Uterus (tissue), 4 donors: ENCODE measurements around the gene IPO4. TPM values are rescaled to one million over a fixed set of nuclear protein-coding genes. Genes with fewer than 3 reads are reported as not detected.

Source experiments
- DNase-seq, 2 donors: peaks; one replicate each; pipeline ENCODE4 v3.0.0-alpha.2; 2019 to 2020
- H3K27ac ChIP-seq, 2 donors: fragments of 200-600 bp; sonication (generic); 1 replicate in 1 of 2; 2 replicates in 1 of 2; pipeline ENCODE4 v1.5.1; 2016 to 2018
- H3K27me3 ChIP-seq, 2 donors: fragments of 200-600 bp; sonication (generic); one replicate each; pipeline ENCODE4 v1.5.1; 2018 to 2019; ENCODE audit warnings: control low read depth in 1 of 2
- H3K36me3 ChIP-seq, 2 donors: fragments of 200-600 bp; sonication (generic); one replicate each; pipeline ENCODE4 v1.5.1; 2019; ENCODE audit warnings: control low read depth in 1 of 2
- H3K4me1 ChIP-seq, 2 donors: fragments of 200-600 bp; sonication (generic); one replicate each; pipeline ENCODE4 v1.5.1; 2018 to 2019; ENCODE audit warnings: control low read depth in 1 of 2
- H3K4me3 ChIP-seq, 2 donors: fragments of 200-600 bp; sonication (generic); 1 replicate in 1 of 2; 2 replicates in 1 of 2; pipeline ENCODE4 v1.5.1; 2018 to 2019; ENCODE audit warnings: mild to moderate bottlenecking in 1 of 2
- H3K9me3 ChIP-seq, 2 donors: fragments of 200-600 bp; sonication (generic); one replicate each; pipeline ENCODE4 v1.5.1; 2019; ENCODE audit warnings: control low read depth in 1 of 2
- POLR2A ChIP-seq, 2 donors: fragments of 450-650 bp; IDR thresholded peaks; one replicate each; pipeline ENCODE4 v1.6.1; 2016; ENCODE audit warnings: antibody characterized with exemption in 2 of 2, mild to moderate bottlenecking in 1 of 2, moderate library complexity in 1 of 2
- intact Hi-C: fragments of 100-400 bp; cut with DNase I; formaldehyde crosslinking; loops from one replicate; pipeline ENCODE4 v1.15.1; 2023; ENCODE audit warnings: low total_unique reads
- total RNA-seq, 4 donors: library from RNA; depleted of rRNA in 3 of 4; stranded (reverse); fragments of >200 nt in 3 of 4; gene quantifications; one replicate each; pipeline versions ENCODE4 v1.1.0 to v1.2.4, GENCODE V29; 2014 to 2023
- TF ChIP-seq, protein P1 (sequence below), 4 experiments: fragments of 200-600 bp in 2 of 4; fragments of 450-650 bp in 2 of 4; sonication (generic) in 2 of 4; IDR thresholded peaks; one replicate each; pipeline ENCODE4 v1.5.1; 2016 to 2019; ENCODE audit warnings: antibody characterized with exemption in 4 of 4, mild to moderate bottlenecking in 2 of 4, moderate library complexity in 1 of 4
- donor health status: DM: yes; HTN: yes; CAD: no.

The IPO4 gene
- total RNA-seq, 4 donors from 2014 or later: 3.1 to 33.7 (median 29.6) TPM

DNA sequence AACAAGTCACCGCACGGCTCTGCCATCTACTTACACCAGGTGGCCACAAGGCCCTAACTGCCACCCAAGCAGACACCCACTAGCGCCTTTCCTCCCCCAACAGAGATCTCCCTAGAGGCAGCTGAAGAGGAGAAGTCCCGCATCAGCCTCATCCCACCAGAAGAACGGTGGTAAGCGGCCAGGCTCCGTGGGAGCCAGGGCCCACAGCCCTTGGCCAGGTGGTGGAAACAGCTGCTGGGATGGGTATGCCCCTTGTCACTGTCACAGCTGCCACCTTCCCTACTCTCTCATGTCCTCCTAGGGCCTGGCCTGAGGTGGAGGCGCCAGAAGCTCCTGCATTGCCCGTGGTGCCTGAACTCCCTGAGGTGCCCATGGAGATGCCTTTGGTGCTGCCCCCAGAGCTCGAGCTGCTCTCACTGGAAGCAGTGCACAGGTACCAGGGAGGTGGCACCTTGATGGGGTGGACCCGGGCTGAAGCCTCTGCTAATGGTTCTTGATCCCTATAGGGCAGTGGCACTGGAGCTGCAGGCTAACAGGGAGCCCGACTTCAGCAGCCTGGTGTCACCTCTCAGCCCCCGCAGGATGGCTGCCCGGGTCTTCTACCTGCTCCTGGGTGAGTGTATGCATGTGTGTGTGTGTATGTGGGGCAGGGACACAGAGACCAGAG is 9.2 kb downstream of the IPO4 start:
- TF ChIP-seq, protein P1, sequence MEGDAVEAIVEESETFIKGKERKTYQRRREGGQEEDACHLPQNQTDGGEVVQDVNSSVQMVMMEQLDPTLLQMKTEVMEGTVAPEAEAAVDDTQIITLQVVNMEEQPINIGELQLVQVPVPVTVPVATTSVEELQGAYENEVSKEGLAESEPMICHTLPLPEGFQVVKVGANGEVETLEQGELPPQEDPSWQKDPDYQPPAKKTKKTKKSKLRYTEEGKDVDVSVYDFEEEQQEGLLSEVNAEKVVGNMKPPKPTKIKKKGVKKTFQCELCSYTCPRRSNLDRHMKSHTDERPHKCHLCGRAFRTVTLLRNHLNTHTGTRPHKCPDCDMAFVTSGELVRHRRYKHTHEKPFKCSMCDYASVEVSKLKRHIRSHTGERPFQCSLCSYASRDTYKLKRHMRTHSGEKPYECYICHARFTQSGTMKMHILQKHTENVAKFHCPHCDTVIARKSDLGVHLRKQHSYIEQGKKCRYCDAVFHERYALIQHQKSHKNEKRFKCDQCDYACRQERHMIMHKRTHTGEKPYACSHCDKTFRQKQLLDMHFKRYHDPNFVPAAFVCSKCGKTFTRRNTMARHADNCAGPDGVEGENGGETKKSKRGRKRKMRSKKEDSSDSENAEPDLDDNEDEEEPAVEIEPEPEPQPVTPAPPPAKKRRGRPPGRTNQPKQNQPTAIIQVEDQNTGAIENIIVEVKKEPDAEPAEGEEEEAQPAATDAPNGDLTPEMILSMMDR (IDR thresholded peaks at IDR 0.05): no peak
- no peak for TF ChIP-seq POLR2A (IDR thresholded peaks at IDR 0.05)
- Histone ChIP-seq H3K9me3 (no peaks in the 10 kb centered on the region), H3K4me3 (no peak overlapping the region), H3K27me3 (no peaks in the 10 kb centered on the region), H3K36me3 (no peaks in the 10 kb centered on the region), H3K4me1 (no peaks in the 10 kb centered on the region), H3K27ac (peak overlapping the region; percentile 78 to 79)
- intact Hi-C loops: no loop called here
- no peak for DNase-seq

DNA sequence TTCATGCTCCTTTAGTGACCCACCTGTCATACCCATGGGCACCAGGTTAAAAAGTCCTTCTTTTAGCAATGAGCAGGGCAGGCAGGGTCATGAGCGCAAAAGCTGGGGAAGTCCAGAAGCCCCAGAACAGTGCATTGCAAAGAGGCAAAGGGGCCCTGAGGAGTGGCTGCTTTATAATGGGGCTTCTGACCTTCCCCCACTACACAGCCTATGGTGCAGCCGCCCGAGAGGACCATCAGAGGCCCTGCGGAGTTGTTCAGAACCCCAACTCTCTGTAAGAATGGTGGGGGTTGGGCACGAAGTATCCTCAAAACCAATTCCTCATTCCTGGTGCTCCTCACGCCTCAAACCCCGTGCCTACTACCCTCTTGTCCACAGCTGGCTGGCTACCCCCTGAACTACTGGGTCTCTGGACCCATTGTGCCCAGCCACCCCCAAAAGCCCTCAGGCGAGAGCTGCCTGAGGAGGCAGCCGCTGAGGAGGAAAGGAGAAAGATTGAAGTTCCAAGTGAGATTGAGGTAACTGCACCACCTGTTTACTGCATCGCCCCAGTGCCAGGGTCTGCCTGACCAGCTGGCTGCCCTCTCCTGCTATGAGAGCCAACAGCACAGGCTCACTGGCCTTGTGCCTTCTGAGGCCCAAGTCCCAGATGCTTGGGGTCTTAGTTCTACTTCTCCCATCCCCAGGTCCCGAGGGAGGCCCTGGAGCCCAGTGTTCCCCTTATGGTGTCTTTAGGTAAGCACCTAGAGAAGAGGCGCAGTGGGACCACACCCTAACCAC is 10.0 kb downstream of the IPO4 start:
- no peaks in the 10 kb centered on the region for H3K4me1 ChIP-seq
- H3K4me3 ChIP-seq: no peak overlapping the region
- H3K27ac ChIP-seq: peak overlapping the region in 1 of 2 donors; percentile 78
- intact Hi-C loops: no loop called here
- TF ChIP-seq, protein P1 (IDR thresholded peaks at IDR 0.05): no peak
- TF ChIP-seq POLR2A (IDR thresholded peaks at IDR 0.05): no peak
- no peaks in the 10 kb centered on the region for H3K9me3 ChIP-seq
- H3K27me3 ChIP-seq: no peaks in the 10 kb centered on the region
- DNase-seq: no peak
- no peaks in the 10 kb centered on the region for H3K36me3 ChIP-seq

DNA sequence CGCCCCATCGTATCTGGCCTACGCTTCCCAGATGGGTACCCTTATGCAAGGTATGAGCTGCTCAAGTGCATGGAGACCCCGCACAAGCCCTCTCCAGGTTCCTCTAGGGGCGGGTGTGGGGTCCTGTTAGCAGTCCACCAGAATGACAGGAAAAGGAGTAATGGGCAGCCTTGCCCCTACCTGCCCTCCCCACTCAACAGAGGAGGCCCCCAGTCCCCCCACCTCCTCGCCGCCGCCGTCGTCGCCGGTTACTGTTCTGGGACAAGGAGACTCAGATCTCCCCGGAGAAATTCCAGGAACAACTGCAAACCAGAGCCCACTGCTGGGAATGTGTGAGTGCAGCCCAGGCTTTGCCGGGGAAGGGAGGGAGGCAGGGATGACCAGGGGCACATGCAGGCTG is 10.7 kb downstream of the IPO4 start:
- no peak overlapping the region for H3K27ac ChIP-seq
- no peak for DNase-seq

DNA sequence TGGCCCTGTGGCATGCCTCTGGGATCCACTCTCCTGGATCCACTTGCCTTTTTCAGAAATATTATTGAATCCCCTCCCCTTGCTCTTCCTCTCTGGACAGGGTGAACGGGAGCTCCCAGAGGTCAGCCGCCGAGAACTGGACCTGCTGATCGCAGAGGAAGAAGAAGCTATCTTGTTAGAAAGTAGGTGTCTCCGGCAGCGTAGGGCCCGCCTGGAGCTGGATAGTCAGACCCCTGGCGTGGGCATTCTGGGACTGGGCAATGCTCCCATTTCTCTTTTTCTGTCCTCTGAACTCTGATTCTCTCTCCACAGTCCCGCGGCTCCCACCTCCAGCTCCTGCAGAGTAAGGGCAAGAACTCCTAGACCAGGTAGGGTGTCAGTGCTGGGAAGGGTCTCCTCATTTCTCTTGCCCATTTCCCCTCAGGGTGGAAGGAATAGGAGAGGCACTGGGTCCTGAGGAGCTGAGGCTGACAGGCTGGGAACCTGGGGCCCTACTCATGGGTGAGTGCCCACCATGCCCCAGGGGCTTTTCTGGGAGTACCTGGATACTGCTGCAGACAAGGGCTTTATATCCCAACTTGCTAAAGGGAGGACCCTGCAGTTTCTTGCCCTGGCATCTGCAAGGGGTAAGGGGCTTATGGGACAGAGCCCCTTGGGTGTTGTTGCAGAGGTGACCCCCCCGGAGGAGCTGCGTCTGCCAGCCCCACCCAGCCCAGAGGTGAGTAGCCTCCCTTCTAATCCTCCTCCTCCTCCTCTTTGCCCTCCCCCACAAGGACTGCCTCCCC is 11.4 kb downstream of the IPO4 start:
- intact Hi-C loops: no loop called here
- Histone ChIP-seq H3K36me3 (no peaks in the 10 kb centered on the region), H3K4me3 (no peak overlapping the region), H3K27ac (no peak overlapping the region), H3K4me1 (no peaks in the 10 kb centered on the region), H3K27me3 (no peaks in the 10 kb centered on the region), H3K9me3 (no peaks in the 10 kb centered on the region)
- DNase-seq: no peak
- TF ChIP-seq POLR2A (IDR thresholded peaks at IDR 0.05): no peak
- TF ChIP-seq, protein P1 (IDR thresholded peaks at IDR 0.05): no peak

More for the DNA sequence above, 10.7 kb downstream of the IPO4 start:
- H3K36me3 ChIP-seq: no peaks in the 10 kb centered on the region
- intact Hi-C loops: no loop called here
- H3K27me3 ChIP-seq: no peaks in the 10 kb centered on the region
- TF ChIP-seq, protein P1 (IDR thresholded peaks at IDR 0.05): no peak
- TF ChIP-seq POLR2A (IDR thresholded peaks at IDR 0.05): no peak
- no peaks in the 10 kb centered on the region for H3K9me3 ChIP-seq
- H3K4me1 ChIP-seq: no peaks in the 10 kb centered on the region
- H3K4me3 ChIP-seq: no peak overlapping the region
